ENCODE data around the gene NDUFAF2. TPM values are rescaled to one million over a fixed set of nuclear protein-coding genes. Genes with fewer than 3 reads are reported as not detected.
"Not testable (repeated sequence)": the region's sequence is repeated elsewhere in the genome, so short reads cannot be mapped to it uniquely, and the experiment has no call there.

The NDUFAF2 gene
- total RNA-seq, 2 donors from 2014 or later: 20.9 to 36.0 TPM

- no peak overlapping the region for H3K27ac ChIP-seq
- no peaks in the 10 kb centered on the region for H3K4me1 ChIP-seq
- intact Hi-C loops (cut with DNase I): no loop called here
- TF ChIP-seq CTCF (IDR thresholded peaks at IDR 0.05): no peak
- DNase-seq: no peak
- no peak overlapping the region for H3K4me3 ChIP-seq
- no peak overlapping the region for H3K9ac ChIP-seq (ENCODE audit: low read depth in 2 of 2, low read length in 2 of 2)
- no peaks in the 10 kb centered on the region for H3K9me3 ChIP-seq
- no peaks in the 10 kb centered on the region for H3K36me3 ChIP-seq
- no peaks in the 10 kb centered on the region for H3K27me3 ChIP-seq
Observed at GRCh38 chr5:60961685-60962084, 16.7 kb downstream of the NDUFAF2 start.

- H3K27me3 ChIP-seq: no peaks in the 10 kb centered on the region
- H3K9me3 ChIP-seq: no peaks in the 10 kb centered on the region
- no peak for DNase-seq
- no peaks in the 10 kb centered on the region for H3K4me1 ChIP-seq
- no peaks in the 10 kb centered on the region for H3K36me3 ChIP-seq
- no peak overlapping the region for H3K9ac ChIP-seq (ENCODE audit: low read depth in 2 of 2, low read length in 2 of 2)
- no peak for TF ChIP-seq CTCF (IDR thresholded peaks at IDR 0.05)
- H3K27ac ChIP-seq: no peak overlapping the region
- H3K4me3 ChIP-seq: no peak overlapping the region
- intact Hi-C loops (cut with DNase I): no loop called here
Observed at GRCh38 chr5:60972231-60972630, 27.2 kb downstream of the NDUFAF2 start.

GRCh38 chr5:60977956-60978737 lies 33.1 kb downstream of the NDUFAF2 start:
- Histone ChIP-seq H3K36me3 (no peaks in the 10 kb centered on the region), H3K27me3 (no peaks in the 10 kb centered on the region), H3K4me1 (no peaks in the 10 kb centered on the region), H3K4me3 (no peak overlapping the region), H3K9ac (ENCODE audit: low read depth in 2 of 2, low read length in 2 of 2) (no peak overlapping the region), H3K27ac (no peak overlapping the region), H3K9me3 (no peaks in the 10 kb centered on the region)
- no peak for TF ChIP-seq CTCF (IDR thresholded peaks at IDR 0.05)
- DNase-seq: no peak
- intact Hi-C loops (cut with DNase I): no loop called here

- no peaks in the 10 kb centered on the region for H3K36me3 ChIP-seq
- no peak overlapping the region for H3K4me3 ChIP-seq
- no peak overlapping the region for H3K9ac ChIP-seq (ENCODE audit: low read depth in 2 of 2, low read length in 2 of 2)
- intact Hi-C loops (cut with DNase I): no loop called here
- no peaks in the 10 kb centered on the region for H3K27me3 ChIP-seq
- H3K27ac ChIP-seq: no peak overlapping the region
- no peaks in the 10 kb centered on the region for H3K4me1 ChIP-seq
- no peaks in the 10 kb centered on the region for H3K9me3 ChIP-seq
- no peak for DNase-seq
- TF ChIP-seq CTCF (IDR thresholded peaks at IDR 0.05): no peak
Observed at GRCh38 chr5:60978968-60979367, 34.0 kb downstream of the NDUFAF2 start.

GRCh38 chr5:60980511-60980910 lies 35.5 kb downstream of the NDUFAF2 start:
- no peak overlapping the region for H3K9ac ChIP-seq (ENCODE audit: low read depth in 2 of 2, low read length in 2 of 2)
- DNase-seq: no peak
- H3K9me3 ChIP-seq: no peaks in the 10 kb centered on the region
- intact Hi-C loops (cut with DNase I): no loop called here
- no peaks in the 10 kb centered on the region for H3K36me3 ChIP-seq
- H3K4me3 ChIP-seq: no peak overlapping the region
- no peaks in the 10 kb centered on the region for H3K4me1 ChIP-seq
- no peak overlapping the region for H3K27ac ChIP-seq
- TF ChIP-seq CTCF (IDR thresholded peaks at IDR 0.05): no peak
- no peaks in the 10 kb centered on the region for H3K27me3 ChIP-seq

GRCh38 chr5:60982127-60982526 lies 37.1 kb downstream of the NDUFAF2 start:
- H3K4me1 ChIP-seq; DNase-seq; H3K27me3 ChIP-seq; H3K27ac ChIP-seq; H3K9ac ChIP-seq (ENCODE audit: low read depth in 2 of 2, low read length in 2 of 2); intact Hi-C loops (cut with DNase I); H3K9me3 ChIP-seq; H3K36me3 ChIP-seq; H3K4me3 ChIP-seq: not testable (repeated sequence)

Measured in colonic mucosa (tissue), 4 donors.